Measurements from ENCODE around the gene ANKLE2.
A peak's percentile ranks its signal among the peaks of the same experiment; 100 is the strongest.

The ANKLE2 gene

DNA sequence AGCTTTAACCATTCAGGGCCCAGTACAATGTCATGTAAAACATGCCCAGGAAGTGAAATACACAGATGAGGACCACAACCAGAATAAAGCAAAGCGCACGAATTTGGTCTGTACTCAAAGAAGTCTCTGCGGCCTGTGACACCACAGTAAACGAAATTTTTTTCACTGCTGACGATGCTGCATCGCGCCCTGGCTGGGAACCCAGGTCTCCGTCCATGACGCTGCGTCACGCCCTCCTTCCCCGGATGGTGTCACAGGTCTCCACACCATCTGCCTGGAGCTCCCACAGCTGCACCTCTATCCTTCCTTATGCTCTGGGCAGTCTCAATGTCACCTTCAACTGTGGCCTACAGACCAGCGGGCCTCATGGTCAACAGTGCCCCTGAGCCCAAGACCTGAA lies 17.8 kb downstream of the ANKLE2 start:
- DNase-seq: no peak

DNA sequence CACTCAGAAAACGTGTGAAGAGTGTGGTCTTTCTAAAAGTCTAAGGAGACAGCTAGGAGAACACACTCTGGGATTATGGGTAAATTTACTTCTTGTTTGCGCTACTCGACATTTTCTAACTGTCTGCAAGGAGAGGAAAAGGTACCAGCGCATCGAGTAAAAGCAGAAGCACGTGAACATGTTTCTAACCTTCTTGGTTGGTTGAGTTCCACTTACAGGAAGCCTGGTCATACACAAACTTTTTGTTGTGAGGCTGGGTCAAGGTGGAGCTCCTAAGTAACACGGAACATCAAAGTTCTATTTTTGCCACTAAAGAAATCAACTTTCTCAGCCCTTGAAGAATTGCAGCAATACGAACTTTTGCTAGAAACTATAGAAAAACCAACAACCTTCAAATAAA lies 20.0 kb downstream of the ANKLE2 start:
- no peak for DNase-seq

DNA sequence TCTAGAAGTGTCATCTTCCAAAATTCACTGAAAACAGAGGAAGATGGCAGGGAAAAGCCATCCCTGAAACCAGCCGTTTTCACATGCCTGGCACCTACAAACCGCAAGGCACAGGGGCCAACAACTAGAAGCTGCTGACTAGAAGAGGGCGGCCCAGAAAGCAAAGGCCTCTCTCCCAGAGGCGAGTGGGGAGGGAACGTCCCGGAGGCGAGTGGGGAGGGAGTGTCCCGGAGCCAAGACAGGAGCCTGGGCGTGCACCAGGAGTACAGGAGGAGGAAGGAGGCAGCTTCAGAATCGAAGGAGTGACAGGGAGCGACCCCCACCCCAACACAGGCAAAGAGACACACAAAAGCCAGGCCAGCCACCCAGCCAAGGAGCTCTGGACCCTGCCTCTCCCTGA lies 21.0 kb downstream of the ANKLE2 start:
- DNase-seq: no peak

DNA sequence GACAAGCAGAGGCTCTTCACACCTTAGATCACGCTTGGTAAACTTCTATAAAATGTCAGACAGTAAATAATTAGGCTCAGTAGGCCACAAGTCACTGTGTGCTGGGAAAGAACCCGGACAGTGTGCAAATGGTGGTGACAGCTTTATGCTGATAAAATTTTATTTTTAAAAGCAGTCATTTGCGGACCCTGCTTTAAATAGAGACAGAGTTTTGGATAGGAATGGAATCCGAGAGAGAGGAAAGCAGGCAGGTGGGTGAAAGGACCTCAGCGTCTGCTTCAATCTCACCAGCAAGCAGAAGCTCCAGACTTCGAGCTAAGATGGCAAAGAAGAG lies 21.4 kb downstream of the ANKLE2 start:
- no peak for DNase-seq

DNA sequence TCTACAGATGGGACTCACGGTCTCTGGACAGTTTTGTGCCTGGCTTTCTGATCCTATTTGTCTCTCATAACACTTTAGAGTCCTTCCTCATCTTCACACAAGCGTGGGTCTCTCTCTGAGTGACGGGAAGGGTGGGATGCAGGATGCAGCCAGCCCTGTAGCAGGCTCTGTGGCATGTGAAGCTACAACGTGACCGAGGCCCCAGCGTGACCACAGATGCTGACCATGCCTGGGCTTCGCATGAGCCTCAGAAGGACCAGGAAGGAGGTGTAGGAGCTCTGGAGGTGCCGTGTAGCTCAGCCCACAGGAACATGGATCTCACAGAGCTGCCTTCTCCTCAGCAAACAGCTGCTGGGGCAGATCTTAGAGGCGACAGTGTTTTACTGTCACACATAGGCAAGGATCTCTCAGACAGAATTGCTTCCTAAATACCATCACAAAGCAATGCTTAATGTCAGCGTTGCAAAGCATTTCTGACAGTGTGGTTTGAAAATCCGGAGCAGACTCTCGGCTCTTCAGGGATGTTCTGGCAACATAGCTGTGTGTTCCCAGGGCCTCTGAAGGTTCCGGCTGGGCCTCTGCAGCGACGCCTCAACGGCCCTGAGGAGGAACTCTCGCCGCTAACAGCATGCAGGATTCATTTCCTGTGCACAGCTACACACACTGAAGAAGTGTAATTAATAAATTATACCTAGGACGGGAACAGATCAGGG lies 21.9 kb downstream of the ANKLE2 start:
- no peak for DNase-seq

DNA sequence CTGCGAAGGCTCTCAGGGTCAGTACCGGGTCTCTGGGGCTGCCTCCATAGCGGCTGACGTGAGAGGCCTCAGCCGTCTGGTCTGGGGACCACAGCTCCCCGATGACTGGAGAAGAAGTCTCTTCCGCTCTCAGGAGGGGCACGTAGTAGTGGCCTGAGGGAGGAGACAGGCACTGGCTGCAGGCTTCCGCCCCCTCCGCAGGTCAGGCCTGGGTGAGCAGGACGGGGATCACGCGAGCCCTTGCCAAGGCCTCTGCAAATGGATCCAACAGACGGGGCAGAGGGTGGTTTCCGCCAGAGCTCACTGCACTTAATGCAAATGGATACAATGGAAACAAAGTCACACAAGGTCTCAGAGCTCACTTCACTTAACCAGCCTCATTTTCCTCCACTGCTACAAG lies 24.7 kb downstream of the ANKLE2 start:
- DNase-seq: no peak

DNA sequence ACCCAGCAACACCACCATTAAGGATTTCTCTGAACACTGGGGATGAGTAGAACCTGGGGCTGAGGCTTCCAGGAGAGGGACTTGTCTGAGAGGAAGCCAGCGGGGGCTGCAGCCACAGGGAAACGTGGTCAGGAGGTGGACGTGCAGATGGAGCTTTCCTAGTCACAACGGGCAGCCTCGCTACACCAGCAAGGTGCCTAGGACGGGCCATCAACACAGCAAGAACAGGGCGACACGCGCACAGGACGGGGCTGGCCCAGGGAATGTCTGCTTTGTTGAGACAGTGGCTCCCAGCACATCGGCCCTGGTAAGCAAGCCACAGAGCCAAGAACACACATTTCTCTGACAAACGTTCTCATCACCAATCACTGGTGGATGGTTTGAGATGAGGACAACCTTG lies 25.3 kb downstream of the ANKLE2 start:
- no peak for DNase-seq

DNA sequence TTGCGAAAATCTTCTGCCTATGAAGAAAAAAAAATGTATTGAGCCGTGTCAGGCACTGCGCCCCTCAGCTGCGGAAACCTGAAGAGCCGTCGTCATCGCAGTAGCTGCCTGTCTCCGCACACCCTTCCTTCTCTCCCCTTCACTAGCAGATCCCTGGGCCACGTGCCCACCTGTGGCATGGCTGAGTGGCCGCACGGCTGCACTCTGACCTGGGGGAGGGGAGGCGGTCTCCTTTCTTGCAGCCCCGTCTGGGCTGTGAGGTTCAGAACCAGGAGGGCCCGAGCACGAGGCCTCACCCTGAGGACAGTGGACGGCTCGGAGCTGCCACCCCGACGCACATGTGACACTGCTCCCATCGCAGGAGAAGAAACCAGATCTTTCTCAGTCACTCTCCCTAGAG lies 26.1 kb downstream of the ANKLE2 start:
- DNase-seq: no peak

DNA sequence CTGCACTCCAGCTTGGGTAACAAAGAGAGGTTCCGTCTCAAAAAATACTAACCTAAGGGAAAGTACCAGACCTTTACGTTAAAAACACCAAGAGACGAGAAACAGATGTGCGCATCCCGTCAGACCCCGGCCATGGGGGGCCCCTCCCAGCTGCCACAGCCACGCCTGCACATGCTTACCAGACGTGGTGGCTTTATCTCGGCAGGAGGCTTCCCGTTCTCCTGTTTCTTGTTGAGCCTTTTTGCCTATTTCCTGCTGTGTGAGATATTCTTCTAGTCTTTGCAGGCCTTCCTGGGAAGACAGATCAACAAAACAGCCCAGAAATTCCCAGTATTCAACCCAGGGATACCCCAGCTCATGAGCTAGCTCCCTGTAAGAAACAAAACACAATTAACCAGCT lies 27.4 kb downstream of the ANKLE2 start:
- DNase-seq: no peak

DNA sequence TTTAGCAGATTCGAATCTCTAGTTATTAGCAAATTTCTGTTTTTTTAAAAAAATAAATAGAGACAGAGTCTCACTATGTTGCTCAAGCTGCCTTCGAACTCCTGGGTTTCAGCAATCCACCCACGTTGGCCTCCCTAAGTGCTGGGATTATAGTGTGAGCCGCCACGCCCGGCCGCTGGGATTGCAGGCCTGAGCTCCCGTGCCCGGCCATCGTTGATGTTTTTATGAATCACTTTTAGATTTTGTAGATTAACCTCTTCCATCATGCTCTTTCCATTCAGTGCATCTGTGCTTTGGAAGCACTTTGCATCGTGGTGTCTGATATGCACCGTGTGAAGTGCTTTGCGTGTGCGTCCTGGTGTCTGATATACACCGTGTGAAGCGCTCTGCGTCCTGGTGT lies 30.1 kb downstream of the ANKLE2 start:
- no peak for DNase-seq

DNA sequence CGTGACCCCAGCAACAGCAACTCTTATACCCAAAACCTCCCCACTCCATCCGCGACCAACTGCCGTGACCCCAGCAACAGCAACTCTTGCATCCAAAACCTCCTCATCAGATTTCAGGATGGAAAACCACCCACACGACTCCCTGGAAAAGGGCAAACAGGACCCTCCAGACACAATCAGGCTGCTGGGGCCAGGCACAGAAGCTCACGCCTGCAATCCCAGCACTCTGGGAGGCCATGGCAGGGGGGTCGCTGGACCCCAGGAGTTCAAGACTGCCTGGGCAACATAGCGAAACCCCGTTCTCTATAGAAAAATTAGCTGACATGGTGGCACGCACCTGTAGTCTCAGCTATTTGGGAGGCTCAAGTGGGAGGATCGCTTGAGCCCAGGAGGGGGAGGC lies 31.3 kb downstream of the ANKLE2 start:
- DNase-seq: no peak

DNA sequence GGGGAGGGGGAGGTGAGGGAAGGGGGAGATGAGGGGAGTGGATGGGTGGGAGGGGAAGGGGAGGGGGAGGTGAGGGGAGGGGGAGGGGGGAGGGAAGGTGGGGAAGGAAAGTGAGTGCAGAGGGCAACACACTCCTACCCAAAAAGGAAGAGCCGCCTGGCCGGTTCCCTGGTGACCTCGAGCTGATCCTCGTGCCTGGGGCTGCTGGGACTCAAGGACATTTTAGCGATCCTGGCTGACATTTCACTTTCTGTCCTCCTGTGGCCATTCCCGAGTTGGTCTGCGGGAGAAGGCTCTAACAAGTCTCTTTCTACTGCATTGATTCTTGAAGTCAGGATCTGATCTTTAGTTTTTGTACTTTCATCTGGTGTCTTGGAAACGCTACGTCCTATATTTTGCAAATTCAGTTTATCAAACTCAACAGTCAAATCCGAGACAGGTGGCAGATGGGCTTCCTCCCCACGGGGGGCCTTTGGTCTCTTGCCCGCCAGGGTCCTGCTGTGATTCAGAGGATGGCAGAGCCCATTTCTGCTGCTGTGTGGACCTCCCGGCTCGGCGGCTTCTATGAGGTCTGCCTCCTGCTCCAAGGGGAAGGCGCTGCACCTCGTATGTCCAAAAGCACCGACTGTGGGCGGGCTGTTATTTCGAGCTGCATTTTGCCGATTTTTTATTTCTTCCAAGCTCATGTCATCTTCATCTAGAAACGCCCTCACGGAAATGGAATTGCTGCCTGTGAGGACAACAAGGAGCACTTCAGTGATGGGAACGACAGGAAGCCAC lies 31.9 kb downstream of the ANKLE2 start:
- DNase-seq: peak; percentile 24 to 38

DNA sequence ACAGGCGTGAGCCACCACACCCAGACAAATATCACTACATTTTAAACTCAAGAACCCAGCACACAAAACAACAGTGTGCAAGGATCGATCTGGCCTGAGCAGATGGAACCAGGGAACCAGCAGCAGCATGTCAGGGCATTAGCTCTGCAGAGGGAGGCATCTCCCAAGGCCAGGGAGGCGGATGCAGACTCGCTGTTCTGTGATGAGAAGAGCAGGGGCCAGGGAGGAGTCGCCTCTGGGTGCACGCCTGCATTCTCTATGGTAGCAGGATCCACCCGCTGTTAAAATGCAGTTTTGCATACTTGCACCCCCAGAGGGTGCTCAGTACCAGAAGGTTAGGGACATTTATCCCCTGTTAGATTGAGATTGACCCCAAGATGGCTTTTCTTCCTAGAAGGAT lies 33.1 kb downstream of the ANKLE2 start:
- no peak for DNase-seq

DNA sequence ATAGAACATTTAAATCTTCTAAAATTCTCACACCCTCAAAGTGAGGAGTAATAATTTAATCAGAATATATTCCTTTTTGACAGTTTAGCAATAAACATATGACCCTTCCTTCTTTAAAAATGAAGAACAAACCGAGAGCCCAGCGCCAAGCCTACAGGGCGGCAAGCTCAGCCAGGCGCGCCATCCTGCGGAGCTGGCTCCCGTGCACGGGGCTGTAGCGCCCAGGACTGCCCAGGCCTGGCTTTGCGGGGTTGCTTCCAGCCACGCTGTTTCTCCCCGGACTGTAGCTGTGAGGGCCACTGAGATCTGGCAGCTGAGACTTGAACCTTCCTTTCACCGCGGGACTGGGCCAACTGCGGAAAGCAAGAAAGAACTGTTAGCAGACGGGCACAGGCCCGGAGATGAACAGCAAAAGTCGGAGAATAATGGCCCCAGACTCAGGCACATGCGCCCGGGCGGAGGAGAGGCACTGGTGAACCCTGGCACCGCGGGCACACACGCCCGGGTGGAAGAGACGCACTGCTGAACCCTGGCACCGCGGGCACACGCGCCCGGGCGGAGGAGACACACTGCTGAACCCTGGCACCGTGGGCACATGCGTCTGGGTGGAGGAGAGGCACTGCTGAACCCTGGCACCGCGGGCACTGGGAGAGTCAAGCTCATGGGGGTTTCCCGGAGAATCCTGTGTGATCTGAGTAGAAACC lies 34.4 kb downstream of the ANKLE2 start:
- no peak for DNase-seq

DNA sequence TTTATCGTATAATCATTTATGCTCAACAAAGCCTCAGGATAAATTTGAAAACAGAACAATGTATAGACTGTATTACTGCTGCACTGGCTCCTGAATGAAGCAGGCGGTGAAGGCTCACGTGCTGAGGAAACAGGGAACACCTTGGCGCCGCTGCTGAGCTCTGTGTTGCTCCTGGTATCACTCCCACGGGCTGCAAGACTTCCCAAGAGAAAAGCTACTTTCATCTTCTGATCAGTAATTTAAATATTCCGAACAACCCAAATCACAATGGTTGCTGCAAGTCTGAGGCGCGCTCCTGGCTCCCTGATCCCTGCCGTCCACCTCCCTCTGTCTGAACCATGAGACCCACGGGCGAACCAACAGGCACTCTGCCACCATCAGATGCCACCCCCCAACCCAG lies 35.2 kb downstream of the ANKLE2 start:
- DNase-seq: no peak

DNA sequence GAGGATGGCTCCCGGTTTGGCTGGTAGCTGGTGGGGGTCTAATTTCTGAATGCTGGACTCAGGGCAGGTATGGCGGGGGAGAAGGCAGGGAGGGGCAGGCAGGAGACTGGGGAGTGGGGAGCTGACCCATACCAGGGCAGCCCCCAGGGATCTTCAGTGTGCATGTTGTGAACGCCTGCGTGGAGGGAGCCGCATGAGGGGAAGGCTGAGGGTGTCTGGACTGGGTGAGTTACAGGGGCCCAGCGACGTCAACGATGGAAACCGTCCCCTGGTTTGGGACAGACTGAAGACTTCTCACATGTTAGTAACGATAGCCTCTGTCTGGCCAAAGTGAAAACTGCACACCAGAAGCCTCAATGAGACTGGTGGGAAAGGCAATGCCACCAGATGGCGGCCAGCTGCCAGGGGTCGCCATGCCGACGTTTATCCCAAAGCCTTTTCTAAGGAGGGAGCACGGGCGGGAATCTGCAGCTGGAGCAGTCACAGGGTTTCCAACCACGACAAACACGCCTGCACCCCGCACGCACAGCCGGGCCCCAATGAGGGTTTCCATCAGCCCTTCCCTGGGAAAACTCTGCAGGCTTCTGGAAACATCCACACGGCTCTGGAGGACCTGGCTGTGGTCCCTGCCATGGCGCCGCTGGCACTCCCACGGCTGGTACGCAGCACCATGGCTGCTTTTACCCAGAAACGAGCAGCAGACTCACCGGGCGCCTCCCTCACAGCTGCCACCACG lies 37.0 kb downstream of the ANKLE2 start:
- no peak for DNase-seq

DNA sequence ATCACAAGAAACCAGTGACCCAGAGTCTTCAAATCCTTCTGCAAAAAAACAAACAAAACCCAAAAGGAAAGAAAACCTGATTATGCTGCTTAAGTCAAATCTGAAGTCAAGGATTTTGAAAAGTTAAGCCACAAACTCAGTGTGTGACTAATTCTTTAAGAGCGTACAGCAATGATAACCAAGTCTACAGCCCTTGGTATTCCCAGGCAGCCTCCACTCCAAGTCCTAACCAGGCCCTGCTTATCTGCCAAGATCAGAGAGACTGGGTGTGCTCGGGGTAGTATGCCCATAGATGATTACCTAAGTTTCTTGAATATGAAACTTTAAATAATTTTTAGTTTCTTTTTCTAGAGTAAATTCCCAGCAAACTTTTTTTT lies 37.9 kb downstream of the ANKLE2 start:
- DNase-seq: no peak

DNA sequence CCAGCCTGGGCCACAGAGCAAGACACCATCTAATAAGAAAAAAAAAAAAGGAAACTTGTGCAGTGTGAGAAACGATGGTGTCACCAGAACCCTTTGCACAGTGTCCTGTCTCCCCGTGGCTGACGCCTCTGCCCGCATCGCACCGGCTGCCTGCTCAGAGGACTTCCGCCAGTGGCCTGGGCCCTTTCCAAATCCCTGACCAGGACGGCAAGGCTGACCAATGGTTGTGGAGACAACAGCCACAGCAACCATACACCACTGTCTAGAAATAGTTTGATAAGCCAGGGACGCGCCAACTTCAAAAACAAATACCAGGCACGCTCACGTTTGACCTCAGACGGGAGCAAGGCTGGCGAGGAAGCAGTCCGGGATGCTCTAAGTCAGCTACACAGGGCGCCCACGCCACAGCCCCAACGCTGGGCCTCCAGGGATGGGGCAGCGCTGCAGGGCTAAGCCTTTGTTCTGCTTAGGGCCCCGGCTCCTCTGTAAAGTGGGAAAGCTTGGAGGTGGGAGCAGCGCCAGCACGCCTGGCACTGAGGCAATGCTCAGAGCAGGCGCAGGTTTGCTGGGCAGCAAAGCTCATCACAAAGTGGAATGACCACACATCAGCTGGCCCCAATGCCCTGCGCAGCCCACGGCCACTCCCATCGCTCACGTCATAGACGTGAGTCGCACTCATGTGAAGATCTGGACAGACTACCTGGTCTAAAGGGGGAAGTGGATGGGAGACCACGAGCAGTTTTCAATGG lies 38.4 kb downstream of the ANKLE2 start:
- DNase-seq: peak in 1 of 2 donors; percentile 57

DNA sequence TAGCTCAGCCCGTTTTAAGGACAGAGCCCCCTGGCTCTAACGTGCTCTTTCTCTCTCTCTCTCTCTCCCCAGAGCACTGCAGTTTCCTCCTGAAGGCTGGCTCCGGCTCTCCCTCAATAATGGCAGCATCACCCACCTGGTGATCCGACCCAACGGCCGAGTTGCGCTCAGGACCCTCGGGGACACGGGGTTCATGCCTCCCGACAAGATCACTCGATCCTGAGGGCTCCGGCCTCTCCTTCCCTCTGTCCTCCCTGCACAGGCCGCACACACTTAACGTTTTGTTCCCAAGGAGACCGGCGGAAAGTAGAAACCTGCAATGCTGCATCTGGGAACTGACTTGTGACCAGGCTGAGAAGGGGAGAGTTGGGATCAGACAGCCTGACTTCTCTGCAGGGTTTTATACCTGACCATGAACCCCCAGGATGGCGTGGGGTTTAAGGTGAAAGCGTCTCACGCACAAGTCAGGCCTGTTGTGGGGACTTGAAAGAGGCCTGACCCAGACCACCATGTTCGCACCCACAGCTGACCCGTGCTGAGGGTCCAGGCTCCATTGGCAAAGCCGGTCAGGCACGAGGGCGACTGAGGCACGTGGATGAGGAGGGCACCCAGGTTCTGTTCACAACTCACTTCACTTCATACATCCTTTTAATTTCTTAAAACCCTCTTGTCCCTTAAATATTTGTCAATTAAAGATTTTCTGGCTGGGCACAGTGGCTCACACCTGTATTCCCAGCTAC lies 40.9 kb downstream of the ANKLE2 start:
- no peak for DNase-seq

DNA sequence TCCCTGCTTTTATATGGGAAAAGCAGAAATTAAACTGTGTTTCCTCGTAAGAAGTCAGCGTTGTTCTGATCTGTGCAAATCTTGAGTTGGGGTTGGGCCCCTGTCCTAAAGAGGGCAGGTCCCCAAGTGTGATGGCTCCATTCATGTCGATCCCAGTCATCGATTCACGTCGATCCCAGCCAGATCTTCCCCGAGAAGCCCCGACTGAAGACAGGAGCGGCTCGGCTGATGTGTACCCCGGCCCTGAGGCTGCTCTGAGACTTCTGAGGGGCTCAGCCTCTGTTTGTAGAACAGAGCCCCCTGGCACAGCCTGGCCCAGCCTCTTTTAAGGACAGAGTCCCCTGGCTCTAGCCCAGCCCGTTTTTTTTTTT lies 41.7 kb downstream of the ANKLE2 start:
- DNase-seq: no peak

DNA sequence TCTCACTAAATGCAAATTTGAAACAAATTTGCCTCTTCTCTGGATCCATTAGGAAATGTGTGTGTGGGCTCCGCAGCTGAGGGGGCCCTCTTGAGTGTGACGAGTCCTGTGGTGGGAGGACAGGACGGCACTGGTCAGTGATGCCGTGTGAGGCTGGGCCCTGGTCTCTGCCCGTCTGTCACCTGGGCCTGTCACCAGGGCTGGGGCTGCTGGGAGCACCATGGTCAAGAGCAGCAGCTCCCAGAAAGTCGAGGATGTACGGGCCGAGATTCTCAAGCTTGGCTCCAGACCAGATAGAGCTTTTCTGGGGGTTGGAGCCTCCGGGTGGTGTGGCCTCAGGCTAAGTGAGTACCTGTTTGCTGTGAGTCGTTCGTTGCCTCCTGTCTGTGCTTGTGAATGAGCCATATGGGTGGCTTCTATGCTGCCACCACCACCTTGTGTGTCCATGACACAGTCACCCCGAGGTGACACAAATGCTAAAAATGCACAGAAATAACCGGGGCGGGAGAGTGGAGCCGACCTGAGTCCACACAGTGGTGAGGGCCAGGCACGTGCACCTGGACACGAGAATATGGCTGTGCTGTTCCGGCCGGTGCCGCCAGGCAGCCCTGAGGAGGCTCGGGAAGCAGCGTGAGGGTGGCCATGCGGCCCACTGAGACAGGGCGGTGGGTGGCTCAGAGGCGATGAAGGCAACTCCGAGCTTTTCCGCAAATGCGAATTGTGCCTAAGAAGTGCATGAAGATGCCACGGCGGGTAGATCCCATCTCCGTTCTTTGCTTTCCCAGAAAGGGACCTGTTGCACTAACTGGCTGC lies 42.3 kb downstream of the ANKLE2 start:
- DNase-seq: no peak

Data from inflammatory macrophage treated with lipopolysaccharide for 1 hour (primary cell).